ENCODE data around the gene KLHL6.
"Not testable (repeated sequence)": the region's sequence is repeated elsewhere in the genome, so short reads cannot be mapped to it uniquely, and the experiment has no call there.

The KLHL6 gene, protein sequence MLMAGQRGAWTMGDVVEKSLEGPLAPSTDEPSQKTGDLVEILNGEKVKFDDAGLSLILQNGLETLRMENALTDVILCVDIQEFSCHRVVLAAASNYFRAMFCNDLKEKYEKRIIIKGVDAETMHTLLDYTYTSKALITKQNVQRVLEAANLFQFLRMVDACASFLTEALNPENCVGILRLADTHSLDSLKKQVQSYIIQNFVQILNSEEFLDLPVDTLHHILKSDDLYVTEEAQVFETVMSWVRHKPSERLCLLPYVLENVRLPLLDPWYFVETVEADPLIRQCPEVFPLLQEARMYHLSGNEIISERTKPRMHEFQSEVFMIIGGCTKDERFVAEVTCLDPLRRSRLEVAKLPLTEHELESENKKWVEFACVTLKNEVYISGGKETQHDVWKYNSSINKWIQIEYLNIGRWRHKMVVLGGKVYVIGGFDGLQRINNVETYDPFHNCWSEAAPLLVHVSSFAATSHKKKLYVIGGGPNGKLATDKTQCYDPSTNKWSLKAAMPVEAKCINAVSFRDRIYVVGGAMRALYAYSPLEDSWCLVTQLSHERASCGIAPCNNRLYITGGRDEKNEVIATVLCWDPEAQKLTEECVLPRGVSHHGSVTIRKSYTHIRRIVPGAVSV
- total RNA-seq: 124 reads per million, percentile 86 among the genes with 10 or more reads in this experiment

DNA sequence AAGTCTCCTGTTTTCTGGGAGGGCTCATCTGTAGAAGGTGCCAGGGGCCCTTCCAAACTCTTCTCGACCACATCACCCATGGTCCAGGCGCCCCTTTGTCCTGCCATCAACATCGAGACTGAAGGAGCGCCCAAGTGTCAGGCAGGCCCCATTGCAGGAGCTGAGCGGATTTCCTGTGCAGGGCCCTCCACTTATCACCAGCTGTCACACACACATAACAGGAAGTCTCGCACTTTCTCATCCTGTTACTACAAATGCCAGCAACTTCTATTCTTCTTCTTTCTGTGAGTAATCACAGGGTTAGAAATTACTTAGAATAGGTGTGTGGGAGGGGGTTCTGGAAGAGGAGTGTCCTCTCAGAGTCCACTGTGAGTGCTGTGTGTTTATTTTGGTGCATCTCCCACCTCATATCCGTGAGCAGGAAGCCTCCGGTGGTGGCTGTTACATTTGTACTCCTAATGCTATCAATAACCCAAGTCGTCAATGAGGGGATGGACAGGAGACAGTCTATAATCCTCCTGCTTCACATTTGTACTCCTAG is at the start of gene KLHL6:
KLHL6 (minus strand) TSS at position 166 of the 541 bp plus-strand sequence; CDS start at position 113, 53 bp downstream.
- DNase-seq: peak; percentile 61

DNA sequence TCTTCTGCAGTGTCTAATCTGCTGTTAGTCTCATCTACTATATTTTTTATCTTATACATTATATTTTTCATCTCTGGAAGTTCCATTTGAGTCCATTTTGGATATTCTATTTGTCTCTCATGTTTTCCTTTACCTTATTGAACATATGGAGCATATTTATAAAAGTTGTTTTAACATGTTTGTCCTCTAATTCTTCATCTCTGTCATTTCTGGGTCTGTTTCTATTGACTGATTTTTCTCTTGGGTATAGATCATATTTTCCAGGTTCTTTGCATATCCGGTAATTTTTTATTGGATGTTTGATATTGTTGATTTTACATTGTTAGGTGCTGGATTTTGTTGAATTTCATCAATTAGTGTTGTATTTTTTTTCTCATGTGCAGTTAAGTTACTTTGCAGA is 42.5 kb upstream of the KLHL6 start:
- DNase-seq: no peak

DNA sequence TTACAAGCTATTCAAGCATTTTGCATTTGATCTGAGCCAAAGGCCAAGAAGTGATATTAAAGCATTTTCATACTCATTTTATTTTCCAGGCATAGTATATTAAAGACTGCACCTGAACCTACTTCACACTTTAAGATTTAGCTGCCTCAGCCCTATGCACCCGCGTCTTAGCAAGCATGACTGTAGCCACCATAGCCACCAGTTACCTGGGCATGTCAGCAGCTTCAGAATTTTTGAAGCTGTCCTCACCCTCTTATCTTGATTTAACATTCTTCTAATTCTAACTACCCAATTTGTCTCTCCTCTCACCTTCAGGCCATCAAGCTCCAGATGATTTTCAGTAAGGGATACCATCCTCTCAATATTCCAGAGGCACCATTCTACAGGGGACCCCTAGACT is 39.1 kb upstream of the KLHL6 start:
- DNase-seq: no peak

DNA sequence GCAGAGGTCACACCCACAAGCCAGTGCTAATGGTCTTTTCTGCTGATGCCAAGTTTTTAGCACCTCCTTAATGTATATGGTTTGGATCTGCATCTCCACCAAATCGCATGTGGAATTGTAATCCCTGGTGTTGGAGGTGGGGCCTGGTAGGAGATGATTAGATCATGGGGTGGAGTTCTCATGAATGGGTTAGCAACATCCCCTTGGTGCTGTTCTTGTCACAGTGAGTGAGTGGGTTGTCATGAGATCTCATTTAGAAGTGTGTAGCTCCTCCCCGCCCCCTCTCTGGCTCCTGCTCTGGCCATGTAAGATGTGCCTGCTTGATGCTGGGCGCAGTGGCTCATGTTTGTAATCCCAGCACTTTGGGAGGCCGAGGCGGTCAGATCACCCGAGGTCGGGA is 37.3 kb upstream of the KLHL6 start:
- DNase-seq: no peak

- no peak for DNase-seq
Observed at GRCh38 chr3:183591881-183592521, 36.5 kb upstream of the KLHL6 start.

DNA sequence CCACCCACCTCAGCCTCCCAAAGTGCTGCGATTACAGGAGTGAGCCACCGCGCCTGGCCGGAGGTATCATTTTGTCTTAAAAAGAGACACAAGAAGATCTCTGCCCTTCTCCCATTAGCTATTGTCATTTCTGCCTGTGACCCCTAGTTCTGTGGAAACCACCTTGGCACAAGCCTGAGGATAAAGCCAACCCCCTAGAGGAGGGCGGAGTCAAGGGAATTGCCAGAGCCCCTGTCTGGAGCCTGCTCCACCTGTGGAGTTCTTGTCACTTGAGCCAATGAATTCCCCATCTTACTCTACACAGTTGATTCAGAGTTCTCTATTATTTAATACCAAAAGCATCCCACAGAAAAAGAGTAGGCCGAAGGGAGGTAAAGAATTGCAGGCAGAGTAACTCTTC is 34.9 kb upstream of the KLHL6 start:
- DNase-seq: no peak

GRCh38 chr3:183587336-183587735 is 31.8 kb upstream of the KLHL6 start:
- no peak for DNase-seq

DNA sequence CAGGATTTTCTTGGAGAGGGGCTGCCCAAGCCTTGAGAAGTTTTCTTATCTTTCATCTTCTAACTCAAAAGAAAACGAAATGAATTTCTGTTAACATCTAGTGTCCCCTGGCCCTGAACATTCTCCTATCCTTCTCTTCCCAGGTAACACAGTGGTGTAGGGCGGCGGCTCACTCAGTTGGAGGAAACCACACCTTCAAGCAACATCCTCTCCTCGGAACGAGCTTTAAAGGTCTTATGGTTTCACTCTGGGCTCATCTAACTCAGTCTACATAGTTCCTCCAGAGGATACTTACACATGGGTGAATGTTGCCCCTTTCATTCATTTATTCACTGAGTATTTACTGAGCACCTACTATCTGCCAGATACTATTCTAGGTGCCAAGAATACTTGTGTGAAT is 31.0 kb upstream of the KLHL6 start:
- no peak for DNase-seq

DNA sequence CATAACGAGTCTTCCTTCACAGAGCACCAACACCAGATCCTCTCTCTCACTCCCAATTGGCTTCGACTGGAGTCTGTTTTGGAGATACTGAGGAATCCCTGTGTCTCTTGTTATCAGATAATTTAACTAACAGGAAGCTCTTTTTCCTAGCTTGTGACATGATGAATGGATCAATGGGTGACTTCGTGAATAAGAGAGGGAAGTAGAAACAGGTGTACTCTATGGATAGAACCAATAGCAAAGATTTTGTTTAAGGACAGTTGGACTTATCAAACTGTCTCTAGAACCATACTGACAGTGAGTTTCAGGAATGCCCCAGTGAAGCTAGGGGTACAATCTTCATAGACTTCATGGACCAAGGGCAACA is 29.4 kb upstream of the KLHL6 start:
- no peak for DNase-seq

DNA sequence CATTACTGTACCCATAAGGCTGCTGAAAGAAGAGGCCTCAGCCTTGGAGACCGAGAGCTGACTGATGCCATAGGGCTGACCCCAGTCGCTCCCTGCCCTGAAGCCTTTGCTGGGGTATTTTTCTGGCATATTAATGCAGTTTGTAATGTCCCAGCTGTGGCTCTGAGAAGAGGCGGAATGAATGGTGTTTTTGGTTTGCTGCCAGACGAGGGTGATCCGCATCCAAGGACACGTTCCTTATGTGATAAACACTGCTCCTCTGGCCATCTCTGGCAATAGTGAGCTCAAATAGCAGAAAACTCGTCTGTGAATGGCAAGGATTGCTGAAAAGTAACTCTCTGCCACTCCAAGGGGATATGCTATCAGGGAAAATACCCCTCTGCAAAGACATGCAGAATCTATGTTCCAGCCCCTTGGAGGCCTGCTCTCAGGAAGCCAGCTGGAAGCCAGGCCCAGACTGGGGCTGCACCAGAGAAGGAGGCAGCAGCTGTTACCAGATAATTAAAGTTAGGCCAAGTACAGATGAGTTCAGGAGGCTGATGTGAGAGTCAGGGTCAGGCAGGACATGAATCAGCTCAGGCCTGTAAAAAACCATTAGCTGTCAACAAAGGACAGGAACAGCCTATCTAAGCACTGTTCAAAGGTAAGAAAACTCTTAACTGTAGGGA is 28.9 kb upstream of the KLHL6 start:
- no peak for DNase-seq

DNA sequence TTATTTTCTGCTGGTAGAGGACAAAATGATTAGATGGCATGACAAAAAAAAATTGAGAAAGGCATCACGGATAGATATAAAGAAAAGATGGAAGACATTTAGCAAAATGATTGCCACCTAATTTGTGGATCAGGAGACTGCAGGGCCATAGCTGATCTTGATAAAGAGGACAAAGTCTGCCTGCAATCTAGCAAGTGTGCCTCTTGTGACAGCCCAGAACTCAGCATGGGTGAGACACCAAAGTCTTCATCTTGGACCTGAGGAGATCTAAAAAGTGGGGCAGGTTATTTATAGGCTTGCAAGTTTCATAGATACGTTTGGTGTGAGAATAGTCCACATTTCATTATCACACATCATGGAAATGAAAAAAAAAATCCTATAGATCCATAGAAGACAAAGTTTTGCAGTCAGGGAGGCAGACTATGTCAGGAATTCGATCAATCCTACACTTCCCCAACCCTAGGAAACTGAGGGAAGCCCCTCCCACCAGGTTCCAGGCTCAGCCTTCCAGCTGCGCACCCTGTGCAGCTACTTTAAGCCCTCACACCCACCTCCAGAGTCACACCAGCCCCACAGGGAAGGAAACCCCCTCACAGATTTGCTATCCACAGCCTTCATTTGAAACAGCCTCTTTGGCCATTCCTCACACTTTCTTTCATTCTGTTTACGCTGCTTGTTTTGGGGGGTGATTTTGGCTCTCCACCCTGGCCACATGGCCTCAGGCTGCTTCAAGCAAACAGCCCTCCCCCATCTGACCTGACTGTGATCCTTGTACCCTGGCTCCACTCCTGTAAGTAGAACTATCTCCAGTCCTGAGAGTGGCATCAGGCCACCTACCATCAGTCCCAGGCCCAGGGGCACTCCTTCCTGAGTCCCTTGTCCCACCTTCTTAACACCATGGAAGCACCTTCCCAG is 28.1 kb upstream of the KLHL6 start:
- DNase-seq: no peak

DNA sequence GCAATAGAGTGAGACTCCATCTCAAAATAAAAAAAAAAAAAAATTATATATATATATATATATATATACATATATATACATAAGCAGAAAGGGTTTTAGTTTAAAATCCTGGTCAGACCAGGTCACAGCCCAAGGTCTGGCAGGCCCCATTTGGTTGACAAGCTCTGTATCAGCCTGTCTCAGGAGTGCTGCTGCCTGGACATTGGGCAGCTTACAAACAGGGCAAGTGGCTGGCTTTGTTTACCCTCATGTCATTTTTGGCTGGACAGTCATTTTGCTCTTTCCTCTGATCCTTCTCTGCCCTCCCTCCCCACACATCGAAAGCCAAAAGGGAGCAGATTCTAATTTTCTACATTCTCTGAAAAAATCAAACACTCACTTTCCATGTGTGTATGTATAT is 26.7 kb upstream of the KLHL6 start:
- DNase-seq: no peak

- no peak for DNase-seq
Observed at GRCh38 chr3:183581496-183582155, 26.1 kb upstream of the KLHL6 start.

DNA sequence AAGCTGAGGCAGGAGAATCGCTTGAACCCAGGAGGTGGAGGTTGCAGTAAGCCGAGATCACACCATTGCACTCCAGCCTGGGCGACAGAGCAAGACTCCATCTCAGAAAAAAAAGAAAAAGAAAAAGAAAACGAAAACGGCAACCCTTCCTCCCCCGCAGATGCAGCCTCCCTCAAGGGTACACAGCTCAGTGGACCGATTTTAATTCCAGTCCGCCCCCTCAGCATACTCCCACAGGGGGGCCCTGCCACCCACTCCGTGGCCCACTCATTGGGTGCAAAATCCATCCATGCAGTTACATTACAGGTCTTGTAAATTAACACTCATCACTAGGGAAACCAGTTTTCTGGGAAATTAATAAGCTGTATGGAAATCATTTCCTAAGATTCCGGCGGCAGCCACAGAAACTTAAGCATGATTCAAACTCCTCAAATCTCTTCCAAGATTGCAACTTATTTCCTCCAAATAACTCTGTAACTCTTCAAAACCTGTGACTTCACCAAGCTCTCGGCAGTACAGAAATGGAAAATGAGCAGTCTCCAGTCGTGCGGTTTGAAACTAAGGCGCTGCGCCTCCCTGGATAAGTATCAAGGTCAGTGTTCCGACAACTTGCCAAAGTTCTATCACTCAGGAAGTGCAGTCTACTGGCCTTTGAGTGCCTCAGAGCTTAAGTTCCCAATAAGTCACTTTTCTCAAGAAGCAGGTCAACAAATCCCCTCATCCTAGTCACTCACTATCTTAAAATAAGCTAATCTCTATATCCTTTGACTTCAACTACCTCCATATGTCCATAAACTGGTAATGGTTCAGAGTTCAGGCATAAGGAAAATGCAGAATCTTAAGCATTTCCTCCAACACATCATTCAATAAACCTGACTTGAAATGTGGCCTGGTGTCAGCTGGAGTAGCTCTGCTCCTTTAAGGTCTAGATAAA is 24.7 kb upstream of the KLHL6 start:
- DNase-seq: no peak

DNA sequence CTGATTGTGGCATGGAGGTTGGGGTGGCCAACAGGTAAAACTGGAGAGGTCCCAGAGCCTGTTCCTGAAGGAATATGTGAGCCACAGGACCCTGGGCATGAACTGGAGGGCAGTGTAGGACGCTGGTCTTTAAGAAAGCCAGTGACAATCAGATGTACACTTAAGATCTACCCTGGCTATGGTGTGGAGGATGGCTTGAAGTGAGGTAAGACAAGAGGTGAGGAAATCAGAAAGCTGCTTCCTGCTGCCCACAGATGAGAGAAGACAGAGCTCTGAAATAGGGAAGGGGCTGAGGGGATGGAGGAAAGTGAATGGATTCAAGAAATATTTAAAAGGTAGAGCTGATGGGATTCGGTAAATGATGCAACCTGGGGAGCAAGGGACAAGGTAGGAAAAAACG is 22.7 kb upstream of the KLHL6 start:
- DNase-seq: no peak

DNA sequence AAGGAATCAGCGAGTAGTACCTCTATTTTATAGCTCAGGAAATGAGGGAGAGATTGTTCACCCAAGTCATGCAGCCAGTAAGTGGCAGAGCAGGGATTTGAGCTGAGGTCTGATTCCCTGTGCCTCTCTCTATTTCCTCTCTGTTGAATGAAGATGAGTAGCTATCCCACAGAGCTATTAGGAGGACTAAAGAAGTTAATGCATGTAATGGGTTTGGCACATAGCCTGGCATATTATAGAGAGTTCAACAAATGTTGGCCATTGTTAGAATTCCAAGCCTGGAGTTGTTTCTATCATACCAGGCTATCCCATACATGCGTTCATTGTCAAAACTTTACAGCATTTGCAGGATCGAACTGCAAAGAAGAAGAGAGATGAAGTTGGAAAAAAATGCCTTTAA is 21.8 kb upstream of the KLHL6 start:
- no peak for DNase-seq

DNA sequence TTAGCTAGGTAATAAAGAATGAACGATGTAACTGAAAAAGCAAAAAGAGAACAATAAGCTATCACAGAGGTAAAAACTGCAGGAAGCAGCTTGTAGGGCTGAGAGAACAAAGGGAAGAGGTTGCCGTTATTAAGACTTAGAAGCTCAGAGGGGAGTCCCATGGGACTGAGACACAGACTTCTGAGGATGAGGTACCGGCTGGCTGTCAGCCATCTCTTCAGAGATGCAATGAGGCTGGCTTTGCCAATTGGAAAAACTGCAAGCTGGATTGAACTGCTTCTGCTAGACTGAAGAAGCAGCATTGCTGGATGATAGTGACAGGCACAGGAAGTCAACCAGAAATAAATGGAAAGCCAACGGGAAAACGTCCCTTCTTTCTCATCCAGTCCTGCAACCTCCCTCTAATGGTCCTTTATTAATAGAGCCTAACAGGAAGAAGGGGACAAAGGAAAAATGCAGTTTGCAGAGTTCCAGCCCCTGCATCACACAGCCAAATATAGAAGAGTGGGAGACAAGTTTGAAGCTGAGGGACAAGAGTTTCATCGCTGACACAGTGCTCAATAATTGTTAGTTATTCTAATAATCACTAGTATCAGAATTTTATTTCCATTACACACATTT is 21.1 kb upstream of the KLHL6 start:
- no peak for DNase-seq

DNA sequence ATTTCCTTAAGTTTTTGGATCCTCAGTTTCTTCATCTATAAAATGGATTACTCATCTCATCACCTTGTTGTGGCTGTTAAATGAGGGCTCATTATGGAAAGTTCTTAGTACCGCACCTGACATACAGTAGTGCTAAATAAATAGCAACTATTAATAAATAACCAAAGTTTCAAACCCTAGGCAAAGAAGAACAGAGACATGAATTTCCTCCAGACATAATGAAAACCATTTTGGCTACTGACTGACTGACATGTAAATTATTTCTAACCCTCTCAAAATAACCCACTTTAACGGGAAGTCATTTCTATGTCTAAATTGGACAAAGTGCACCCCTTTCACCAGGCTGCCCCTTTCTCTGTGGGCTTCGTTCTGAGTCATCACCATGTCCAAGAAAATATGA is 17.4 kb upstream of the KLHL6 start:
- DNase-seq: no peak

DNA sequence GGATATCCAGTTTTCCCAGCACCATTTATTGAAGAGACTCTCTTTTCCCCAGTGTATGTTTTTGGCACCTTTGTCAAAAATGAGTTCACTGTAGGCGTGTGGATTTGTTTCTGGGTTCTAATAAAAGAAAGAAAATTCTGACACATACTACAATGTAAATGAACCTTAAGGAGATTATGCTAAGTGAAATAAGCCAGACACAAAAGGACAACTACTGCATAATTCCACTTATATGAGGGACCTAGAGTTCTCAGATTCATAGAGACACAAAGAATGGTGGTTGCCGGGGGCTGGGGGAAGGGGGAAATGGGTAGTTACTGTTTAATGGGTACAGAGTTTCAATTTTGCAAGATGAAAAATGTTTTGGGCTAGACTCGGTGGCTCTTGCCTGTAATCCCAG is 14.7 kb upstream of the KLHL6 start:
- DNase-seq: not testable (repeated sequence)

DNA sequence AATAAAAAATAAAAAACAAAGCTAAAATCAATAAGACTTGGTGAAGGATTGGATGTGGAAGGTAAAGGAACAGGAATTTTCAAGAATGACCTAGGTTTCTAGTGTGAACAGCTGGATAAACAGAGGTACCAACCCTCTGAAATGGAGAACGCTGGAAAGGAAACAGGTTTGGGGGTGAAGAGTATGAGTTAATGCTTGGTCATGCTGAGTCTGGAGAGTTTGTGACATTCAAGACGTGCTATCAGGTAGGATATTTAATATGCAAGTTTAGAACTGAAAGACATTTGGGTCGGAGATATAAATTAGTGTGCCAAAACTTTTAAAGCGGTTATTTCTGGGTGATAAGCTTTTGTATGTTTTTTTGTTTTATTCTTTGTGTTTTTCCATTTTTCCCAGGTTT is 11.4 kb upstream of the KLHL6 start:
- DNase-seq: no peak
